OCI-LY3 (cell line): ENCODE measurements around the gene CFAP99.
A peak's percentile ranks its signal among the peaks of the same experiment; 100 is the strongest.

Experiments
- EZH2phosphoT487 ChIP-seq: fragments of 200-600 bp; shearing (Covaris generic); IDR thresholded peaks from 2 replicates; pipeline ENCODE4 v1.6.1; 2018; ENCODE audit warnings: antibody characterized with exemption, mixed run types, low read depth
- TF ChIP-seq, protein P1 (sequence below): fragments of 200-600, 300-600 bp; sonication (generic); IDR thresholded peaks from 2 replicates; pipeline ENCODE4 v1.5.1; 2014; ENCODE audit warnings: antibody characterized with exemption, low read length, low read depth

DNA sequence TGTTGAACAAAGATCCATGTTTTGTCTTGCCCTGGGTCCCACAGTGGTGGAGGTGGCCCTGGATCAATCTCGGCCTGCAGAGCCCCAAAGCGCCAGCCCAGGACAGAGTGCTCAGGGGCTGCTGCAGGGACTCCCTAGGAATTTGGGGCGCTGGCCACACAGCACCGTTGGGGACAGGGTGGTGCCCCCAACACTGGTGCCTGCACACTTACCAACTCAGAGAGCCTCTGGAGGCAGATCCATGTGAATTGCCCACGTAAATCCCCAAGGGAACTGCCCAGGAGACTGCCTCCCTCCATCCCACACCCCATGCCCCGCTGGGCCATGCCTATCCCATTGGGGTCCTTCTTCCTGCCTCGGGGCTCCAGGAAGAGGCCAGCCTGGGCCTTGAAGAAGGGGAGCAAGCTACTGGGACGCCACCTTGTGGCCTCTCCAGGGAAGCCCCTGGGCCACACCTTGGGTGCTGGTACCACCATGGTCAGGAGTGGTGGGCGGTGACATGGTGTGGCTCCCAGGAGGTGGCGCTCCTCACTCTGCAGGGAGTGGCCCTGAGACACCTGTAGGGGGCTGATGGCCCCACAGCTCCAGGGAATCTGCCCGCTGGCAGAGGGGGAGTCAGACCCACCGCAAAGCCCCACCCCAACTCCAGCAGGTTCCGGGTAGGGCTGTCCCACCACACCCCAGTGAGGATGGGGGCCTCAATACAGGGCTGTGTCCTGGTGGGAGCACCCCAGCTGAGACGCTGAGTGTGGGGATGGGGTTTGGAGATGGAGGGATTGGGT, 22.8 kb downstream of the CFAP99 start:
- TF ChIP-seq, protein P1, sequence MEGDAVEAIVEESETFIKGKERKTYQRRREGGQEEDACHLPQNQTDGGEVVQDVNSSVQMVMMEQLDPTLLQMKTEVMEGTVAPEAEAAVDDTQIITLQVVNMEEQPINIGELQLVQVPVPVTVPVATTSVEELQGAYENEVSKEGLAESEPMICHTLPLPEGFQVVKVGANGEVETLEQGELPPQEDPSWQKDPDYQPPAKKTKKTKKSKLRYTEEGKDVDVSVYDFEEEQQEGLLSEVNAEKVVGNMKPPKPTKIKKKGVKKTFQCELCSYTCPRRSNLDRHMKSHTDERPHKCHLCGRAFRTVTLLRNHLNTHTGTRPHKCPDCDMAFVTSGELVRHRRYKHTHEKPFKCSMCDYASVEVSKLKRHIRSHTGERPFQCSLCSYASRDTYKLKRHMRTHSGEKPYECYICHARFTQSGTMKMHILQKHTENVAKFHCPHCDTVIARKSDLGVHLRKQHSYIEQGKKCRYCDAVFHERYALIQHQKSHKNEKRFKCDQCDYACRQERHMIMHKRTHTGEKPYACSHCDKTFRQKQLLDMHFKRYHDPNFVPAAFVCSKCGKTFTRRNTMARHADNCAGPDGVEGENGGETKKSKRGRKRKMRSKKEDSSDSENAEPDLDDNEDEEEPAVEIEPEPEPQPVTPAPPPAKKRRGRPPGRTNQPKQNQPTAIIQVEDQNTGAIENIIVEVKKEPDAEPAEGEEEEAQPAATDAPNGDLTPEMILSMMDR: peak; percentile 96
- TF ChIP-seq EZH2phosphoT487: no peak
